ENCODE results near the gene NCR2. TPM values are rescaled to one million over a fixed set of nuclear protein-coding genes. Genes with fewer than 3 reads are reported as not detected.
"Not testable (repeated sequence)": the region's sequence is repeated elsewhere in the genome, so short reads cannot be mapped to it uniquely, and the experiment has no call there.

Gene NCR2
- total RNA-seq, 1 experiment from 2014 or later, result not detected

- no peaks in the 10 kb centered on the region; the same call in 1 of the 2 replicates for H3K4me1 ChIP-seq (ENCODE audit: insufficient read depth, low read length)
- no peaks in the 10 kb centered on the region for H3K79me1 ChIP-seq (ENCODE audit: insufficient read depth, low read depth, low read length, poor library complexity, severe bottlenecking)
- H4K91ac ChIP-seq (ENCODE audit: insufficient read length, low read depth, low read length), result no peak overlapping the region
- no peak overlapping the region for H3K9ac ChIP-seq (ENCODE audit: extremely low read depth, insufficient read length, low read length)
- H3K27me3 ChIP-seq (ENCODE audit: insufficient read depth, low read length), result peaks cover 6% of the 10 kb centered on the region; the same call in 1 of the 2 replicates
- TF ChIP-seq, protein P1, sequence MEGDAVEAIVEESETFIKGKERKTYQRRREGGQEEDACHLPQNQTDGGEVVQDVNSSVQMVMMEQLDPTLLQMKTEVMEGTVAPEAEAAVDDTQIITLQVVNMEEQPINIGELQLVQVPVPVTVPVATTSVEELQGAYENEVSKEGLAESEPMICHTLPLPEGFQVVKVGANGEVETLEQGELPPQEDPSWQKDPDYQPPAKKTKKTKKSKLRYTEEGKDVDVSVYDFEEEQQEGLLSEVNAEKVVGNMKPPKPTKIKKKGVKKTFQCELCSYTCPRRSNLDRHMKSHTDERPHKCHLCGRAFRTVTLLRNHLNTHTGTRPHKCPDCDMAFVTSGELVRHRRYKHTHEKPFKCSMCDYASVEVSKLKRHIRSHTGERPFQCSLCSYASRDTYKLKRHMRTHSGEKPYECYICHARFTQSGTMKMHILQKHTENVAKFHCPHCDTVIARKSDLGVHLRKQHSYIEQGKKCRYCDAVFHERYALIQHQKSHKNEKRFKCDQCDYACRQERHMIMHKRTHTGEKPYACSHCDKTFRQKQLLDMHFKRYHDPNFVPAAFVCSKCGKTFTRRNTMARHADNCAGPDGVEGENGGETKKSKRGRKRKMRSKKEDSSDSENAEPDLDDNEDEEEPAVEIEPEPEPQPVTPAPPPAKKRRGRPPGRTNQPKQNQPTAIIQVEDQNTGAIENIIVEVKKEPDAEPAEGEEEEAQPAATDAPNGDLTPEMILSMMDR (conservative IDR thresholded peaks at IDR 0.05), result no peak
- H3K79me2 ChIP-seq (ENCODE audit: insufficient read depth, low read length), result no peaks in the 10 kb centered on the region
- no peak overlapping the region for H2BK5ac ChIP-seq (ENCODE audit: insufficient read length, low read length)
- no peak overlapping the region for H4K5ac ChIP-seq (ENCODE audit: insufficient read length, low read depth, low read length)
- no peak overlapping the region for H2BK20ac ChIP-seq (ENCODE audit: low read depth, low read length, poor library complexity, severe bottlenecking)
- Mint-ChIP-seq H3K4me1 (peaks cover 35 to 48% of the 10 kb centered on the region in 2 experiments), H3K27me3 (ENCODE audit: low read depth) (peaks cover 34% of the 10 kb centered on the region), H3K36me3 (ENCODE audit: insufficient read depth in 1 of 3, low read depth in 3 of 3) (peaks cover 12 to 34% (median 23%) of the 10 kb centered on the region in 3 experiments; a peak in 6 of 7 replicates), H3K4me3 (no peak overlapping the region), H3K9me3 (peaks cover 27 to 31% of the 10 kb centered on the region in 2 experiments), H3K27ac (no peak overlapping the region)
- H3K23ac ChIP-seq (ENCODE audit: insufficient read length, low read depth, low read length), result no peak overlapping the region
- H3K23me2 ChIP-seq (ENCODE audit: insufficient read length, low read depth, low read length, poor library complexity, severe bottlenecking), result no peaks in the 10 kb centered on the region
- H2BK15ac ChIP-seq (ENCODE audit: low read depth, low read length), result no peak overlapping the region
- H3K4me2 ChIP-seq (ENCODE audit: insufficient read depth, insufficient read length, low read length), result no peak overlapping the region
- WGBS (ENCODE audit: extremely low coverage, insufficient read length, low lambda C conversion rate), result no CpG with 5 or more reads among the region's 3 CpGs
- H3K27ac ChIP-seq (ENCODE audit: insufficient read length, low read depth, low read length), result no peak overlapping the region
- no peak for DNase-seq
- no peak overlapping the region for H3K18ac ChIP-seq (ENCODE audit: insufficient read length, low read depth, low read length)
- no peak overlapping the region for H2AK5ac ChIP-seq (ENCODE audit: insufficient read length, low read length)
- peaks cover 11% of the 10 kb centered on the region for H3K9me3 ChIP-seq (ENCODE audit: control insufficient read depth, low read depth, low read length)
- H2BK12ac ChIP-seq (ENCODE audit: insufficient read length, low read depth, low read length), result no peak overlapping the region
- no peak overlapping the region for H3K56ac ChIP-seq (ENCODE audit: insufficient read length, low read depth, low read length)
- H4K20me1 ChIP-seq (ENCODE audit: control insufficient read depth, insufficient read depth, insufficient read length), result no peaks in the 10 kb centered on the region
- H3K14ac ChIP-seq (ENCODE audit: insufficient read depth, low read length), result no peak overlapping the region; the same call in 1 of the 2 replicates
- H2BK120ac ChIP-seq (ENCODE audit: low read depth, low read length, poor library complexity, severe bottlenecking), result no peak overlapping the region
- no peak overlapping the region for H3K4ac ChIP-seq (ENCODE audit: low read depth, low read length)
- H4K8ac ChIP-seq (replicated peaks; ENCODE audit: insufficient read length, low read depth, low read length), result no peak overlapping the region
- H3T11ph ChIP-seq (ENCODE audit: low read length), result no peak overlapping the region
- no peak overlapping the region for H2AFZ ChIP-seq (ENCODE audit: low read length)
Measured at GRCh38 chr6:41294214-41294872, 41.1 kb upstream of the NCR2 start.

DNA sequence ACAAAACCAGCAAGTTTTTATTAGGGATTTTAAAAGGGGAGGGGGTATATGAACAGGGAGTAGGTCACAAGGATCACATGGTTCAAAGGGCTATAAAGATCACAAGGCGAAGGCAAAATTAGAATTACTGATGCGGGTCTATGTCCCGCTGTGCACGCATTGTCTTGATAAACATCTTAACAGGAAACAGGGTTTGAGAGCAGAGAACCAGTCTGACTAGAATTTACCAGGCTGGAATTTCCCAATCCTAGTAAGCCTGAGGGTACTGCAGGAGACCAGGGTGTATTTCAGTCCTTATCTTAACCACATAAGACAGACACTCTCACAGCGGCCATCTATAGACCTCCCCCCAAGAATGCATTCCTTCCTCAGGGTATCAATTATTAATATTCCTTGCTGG, 38.2 kb upstream of the NCR2 start:
- not testable (repeated sequence) for H2BK15ac ChIP-seq (ENCODE audit: low read depth, low read length); H3T11ph ChIP-seq (ENCODE audit: low read length); H3K18ac ChIP-seq (ENCODE audit: insufficient read length, low read depth, low read length); H2BK12ac ChIP-seq (ENCODE audit: insufficient read length, low read depth, low read length); H3K56ac ChIP-seq (ENCODE audit: insufficient read length, low read depth, low read length); H4K8ac ChIP-seq (replicated peaks; ENCODE audit: insufficient read length, low read depth, low read length); H2BK20ac ChIP-seq (ENCODE audit: low read depth, low read length, poor library complexity, severe bottlenecking); H2BK5ac ChIP-seq (ENCODE audit: insufficient read length, low read length); H3K27ac Mint-ChIP-seq; H3K27me3 ChIP-seq (ENCODE audit: insufficient read depth, low read length); H3K4me2 ChIP-seq (ENCODE audit: insufficient read depth, insufficient read length, low read length); H4K20me1 ChIP-seq (ENCODE audit: control insufficient read depth, insufficient read depth, insufficient read length); H2BK120ac ChIP-seq (ENCODE audit: low read depth, low read length, poor library complexity, severe bottlenecking); H3K23me2 ChIP-seq (ENCODE audit: insufficient read length, low read depth, low read length, poor library complexity, severe bottlenecking); H3K14ac ChIP-seq (ENCODE audit: insufficient read depth, low read length); H3K79me2 ChIP-seq (ENCODE audit: insufficient read depth, low read length); H3K4me1 ChIP-seq (ENCODE audit: insufficient read depth, low read length); H3K23ac ChIP-seq (ENCODE audit: insufficient read length, low read depth, low read length); H4K91ac ChIP-seq (ENCODE audit: insufficient read length, low read depth, low read length); H2AFZ ChIP-seq (ENCODE audit: low read length); DNase-seq; H3K27ac ChIP-seq (ENCODE audit: insufficient read length, low read depth, low read length); H4K5ac ChIP-seq (ENCODE audit: insufficient read length, low read depth, low read length); H3K4me3 Mint-ChIP-seq; H3K4ac ChIP-seq (ENCODE audit: low read depth, low read length); H3K9ac ChIP-seq (ENCODE audit: extremely low read depth, insufficient read length, low read length); H2AK5ac ChIP-seq (ENCODE audit: insufficient read length, low read length); H3K79me1 ChIP-seq (ENCODE audit: insufficient read depth, low read depth, low read length, poor library complexity, severe bottlenecking)
- Mint-ChIP-seq H3K36me3 (ENCODE audit: insufficient read depth in 1 of 3, low read depth in 3 of 3) (peaks cover 14 to 34% (median 23%) of the 10 kb centered on the region in 3 experiments), H3K4me1 (peaks cover 24 to 31% of the 10 kb centered on the region in 2 experiments), H3K9me3 (peaks cover 40 to 48% of the 10 kb centered on the region in 2 experiments), H3K27me3 (ENCODE audit: low read depth) (peaks cover 21% of the 10 kb centered on the region)
- no CpG with 5 or more reads among the region's 5 CpGs for WGBS (ENCODE audit: extremely low coverage, insufficient read length, low lambda C conversion rate)
- H3K9me3 ChIP-seq (ENCODE audit: control insufficient read depth, low read depth, low read length), result peaks cover 11% of the 10 kb centered on the region

Data from H9 (cell line).